SK-N-SH treated with all-trans-retinoic acid at 6 μM for 48 hours (cell line): ENCODE results near the gene NTMT1.

Experiments
- ATAC-seq: fragments of 200-7000 bp; cut with Tn5 transposase; 3 replicates; pipeline ENCODE4 v1.9.1; 2020; ENCODE audit warnings: mild to moderate bottlenecking, moderate library complexity
- CSDC2 ChIP-seq: fragments of 250-450 bp; sonication (Bioruptor Pico); IDR thresholded peaks from 2 replicates; pipeline ENCODE4 v1.5.0; 2020; ENCODE audit warnings: mild to moderate bottlenecking, moderate library complexity
- ISL1 ChIP-seq: fragments of 250-450 bp; sonication (Bioruptor Pico); IDR thresholded peaks from 2 replicates; pipeline ENCODE4 v2.1.2; 2022; ENCODE audit warnings: mild to moderate bottlenecking, moderate library complexity
- RARB ChIP-seq: fragments of 250-450 bp; sonication (Bioruptor Pico); IDR thresholded peaks from 2 replicates; pipeline ENCODE4 v1.8.0; 2021; ENCODE audit warnings: mild to moderate bottlenecking, moderate library complexity
- SNAI2 ChIP-seq: fragments of 250-450 bp; sonication (Bioruptor Pico); IDR thresholded peaks from 2 replicates; pipeline ENCODE4 v1.5.0; 2020; ENCODE audit warnings: mild to moderate bottlenecking, moderate library complexity
- TCF4 ChIP-seq: fragments of 250-450 bp; sonication (Bioruptor Pico); IDR thresholded peaks from 2 replicates; pipeline ENCODE4 v1.8.0; 2021; ENCODE audit warnings: mild to moderate bottlenecking, moderate library complexity, borderline replicate concordance
- ZC3H10 ChIP-seq: fragments of 250-450 bp; sonication (Bioruptor Pico); IDR thresholded peaks from 2 replicates; pipeline ENCODE4 v1.5.1; 2021; ENCODE audit warnings: mild to moderate bottlenecking, moderate library complexity
- ZFP3 ChIP-seq: fragments of 250-450 bp; sonication (Bioruptor Pico); IDR thresholded peaks from 2 replicates; pipeline ENCODE4 v1.5.0; 2020; ENCODE audit warnings: mild to moderate bottlenecking, moderate library complexity
- ZFP30 ChIP-seq: fragments of 450-650 bp; formaldehyde crosslinking; IDR thresholded peaks from 2 replicates; pipeline ENCODE4 v1.5.0; 2022; ENCODE audit warnings: mild to moderate bottlenecking, moderate library complexity
- ZNF70 ChIP-seq: fragments of 450-650 bp; formaldehyde crosslinking; IDR thresholded peaks from 2 replicates; pipeline ENCODE4 v1.5.0; 2020; ENCODE audit warnings: mild to moderate bottlenecking, moderate library complexity
- TF ChIP-seq, protein P1 (sequence below): fragments of 250-450 bp; sonication (Bioruptor Pico); IDR thresholded peaks from 2 replicates; pipeline ENCODE4 v1.5.0; 2020; ENCODE audit warnings: mild to moderate bottlenecking, moderate library complexity
- TF ChIP-seq, protein P2 (sequence below): fragments of 250-450 bp; sonication (Bioruptor Pico); IDR thresholded peaks from 2 replicates; pipeline ENCODE4 v1.8.0; 2021; ENCODE audit warnings: low read depth, mild to moderate bottlenecking, moderate library complexity, borderline replicate concordance
- TF ChIP-seq, protein P3 (sequence below): fragments of 250-450 bp; sonication (Bioruptor Pico); IDR thresholded peaks from 2 replicates; pipeline ENCODE4 v1.8.0; 2020; ENCODE audit warnings: mild to moderate bottlenecking, moderate library complexity, borderline replicate concordance
- TF ChIP-seq, protein P4 (sequence below): fragments of 250-450 bp; sonication (Bioruptor Pico); IDR thresholded peaks from 2 replicates; pipeline ENCODE4 v1.5.1; 2020; ENCODE audit warnings: low read depth, mild to moderate bottlenecking, moderate library complexity

Gene NTMT1

DNA sequence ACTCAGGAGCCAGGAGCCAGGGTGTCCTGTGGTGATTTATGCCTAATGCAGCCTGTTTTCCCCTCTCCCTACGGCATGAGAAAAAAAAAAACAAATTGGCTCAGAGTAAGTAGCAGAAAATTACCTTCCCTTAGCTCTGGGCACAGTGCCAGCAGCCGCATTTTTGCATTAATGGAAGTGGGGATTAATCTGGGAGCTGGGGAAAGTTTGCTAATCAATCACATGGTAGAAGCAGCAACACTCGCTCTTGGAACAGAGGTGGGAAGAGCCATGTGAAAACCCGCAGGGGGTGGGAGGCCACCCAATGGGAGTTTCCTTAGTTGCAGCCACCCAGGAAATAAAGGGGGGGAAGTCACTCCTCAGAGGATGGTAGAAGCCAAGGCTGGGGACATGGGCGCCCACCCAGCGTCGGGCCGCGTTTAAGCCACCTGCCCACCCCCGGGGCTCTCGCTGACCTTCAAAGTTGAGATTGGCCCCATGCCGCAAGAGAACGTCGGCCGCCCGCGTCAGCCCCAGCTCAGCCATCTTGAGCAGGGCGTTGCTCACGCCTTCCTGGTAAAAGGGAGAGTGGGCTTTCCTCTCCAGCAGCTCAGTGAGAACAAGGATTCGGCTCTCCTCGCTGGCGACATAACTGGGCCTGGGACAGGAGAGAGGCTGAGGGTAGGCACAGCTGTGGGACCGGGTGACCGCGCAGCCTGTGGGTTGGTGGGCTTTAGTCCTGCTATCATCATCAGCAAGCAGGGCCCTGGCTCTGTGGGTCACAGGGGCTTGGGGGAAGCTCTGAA is 14.3 kb downstream of the NTMT1 start:
- TF ChIP-seq TCF4 (CRISPR knock-in tag) (no peak), ZNF70 (CRISPR knock-in tag) (0 out of 2 replicates have a peak, but pooled peaks have one; percentile 33), ISL1 (CRISPR knock-in tag) (peak; percentile 87)
- TF ChIP-seq, protein P1, sequence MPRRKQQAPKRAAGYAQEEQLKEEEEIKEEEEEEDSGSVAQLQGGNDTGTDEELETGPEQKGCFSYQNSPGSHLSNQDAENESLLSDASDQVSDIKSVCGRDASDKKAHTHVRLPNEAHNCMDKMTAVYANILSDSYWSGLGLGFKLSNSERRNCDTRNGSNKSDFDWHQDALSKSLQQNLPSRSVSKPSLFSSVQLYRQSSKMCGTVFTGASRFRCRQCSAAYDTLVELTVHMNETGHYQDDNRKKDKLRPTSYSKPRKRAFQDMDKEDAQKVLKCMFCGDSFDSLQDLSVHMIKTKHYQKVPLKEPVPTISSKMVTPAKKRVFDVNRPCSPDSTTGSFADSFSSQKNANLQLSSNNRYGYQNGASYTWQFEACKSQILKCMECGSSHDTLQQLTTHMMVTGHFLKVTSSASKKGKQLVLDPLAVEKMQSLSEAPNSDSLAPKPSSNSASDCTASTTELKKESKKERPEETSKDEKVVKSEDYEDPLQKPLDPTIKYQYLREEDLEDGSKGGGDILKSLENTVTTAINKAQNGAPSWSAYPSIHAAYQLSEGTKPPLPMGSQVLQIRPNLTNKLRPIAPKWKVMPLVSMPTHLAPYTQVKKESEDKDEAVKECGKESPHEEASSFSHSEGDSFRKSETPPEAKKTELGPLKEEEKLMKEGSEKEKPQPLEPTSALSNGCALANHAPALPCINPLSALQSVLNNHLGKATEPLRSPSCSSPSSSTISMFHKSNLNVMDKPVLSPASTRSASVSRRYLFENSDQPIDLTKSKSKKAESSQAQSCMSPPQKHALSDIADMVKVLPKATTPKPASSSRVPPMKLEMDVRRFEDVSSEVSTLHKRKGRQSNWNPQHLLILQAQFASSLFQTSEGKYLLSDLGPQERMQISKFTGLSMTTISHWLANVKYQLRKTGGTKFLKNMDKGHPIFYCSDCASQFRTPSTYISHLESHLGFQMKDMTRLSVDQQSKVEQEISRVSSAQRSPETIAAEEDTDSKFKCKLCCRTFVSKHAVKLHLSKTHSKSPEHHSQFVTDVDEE (CRISPR knock-in tag): peak; percentile 44; the same call in 1 of the 2 replicates
- peak; percentile 16 for ATAC-seq

DNA sequence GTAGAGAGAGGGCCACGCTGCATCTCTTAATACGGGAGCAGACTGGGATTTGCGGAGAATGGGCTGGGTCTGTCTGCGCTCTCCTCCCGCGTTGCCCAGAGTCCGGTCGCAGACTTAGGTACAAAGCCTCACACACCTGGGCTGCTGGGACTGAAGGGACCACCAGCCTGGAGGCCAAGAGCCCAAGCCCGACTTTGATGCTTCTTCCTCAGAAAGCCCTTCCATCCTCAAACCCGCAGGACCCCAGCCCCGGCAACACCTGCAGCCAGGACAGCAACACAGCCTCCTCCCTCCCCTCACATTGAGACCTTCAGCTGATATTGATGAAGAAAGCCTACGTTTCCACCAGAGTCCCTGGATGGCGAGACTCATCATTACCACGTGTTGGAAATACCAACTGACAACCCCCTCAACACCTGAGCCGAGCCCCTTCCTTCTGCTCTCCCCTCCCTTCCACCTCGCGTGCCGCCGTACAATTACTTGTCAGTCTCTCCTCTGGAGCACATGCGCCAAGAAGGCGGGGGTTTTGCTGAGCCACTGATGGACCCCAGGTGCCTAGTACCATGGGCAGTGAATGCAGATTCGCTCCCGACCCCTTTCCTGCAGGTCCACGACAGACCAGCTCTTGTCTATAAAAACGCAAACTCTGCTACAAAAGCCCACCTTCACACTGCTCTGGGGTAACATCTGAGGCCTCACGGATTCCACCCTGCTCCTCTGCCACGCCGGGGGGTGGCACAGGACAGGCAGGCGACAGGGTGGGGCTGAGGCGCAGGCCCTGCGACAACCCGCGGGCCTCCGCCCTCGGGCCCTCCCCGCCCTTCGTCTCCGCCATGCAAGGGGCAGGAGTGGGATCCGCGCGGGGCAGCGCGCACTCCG is 15.1 kb downstream of the NTMT1 start:
- peak; percentile 9 for ATAC-seq
- TF ChIP-seq ZC3H10: no peak
- TF ChIP-seq ZFP30 (CRISPR knock-in tag): no peak
- TF ChIP-seq SNAI2 (CRISPR knock-in tag): no peak
- TF ChIP-seq RARB (CRISPR knock-in tag): no peak
- TF ChIP-seq, protein P2, sequence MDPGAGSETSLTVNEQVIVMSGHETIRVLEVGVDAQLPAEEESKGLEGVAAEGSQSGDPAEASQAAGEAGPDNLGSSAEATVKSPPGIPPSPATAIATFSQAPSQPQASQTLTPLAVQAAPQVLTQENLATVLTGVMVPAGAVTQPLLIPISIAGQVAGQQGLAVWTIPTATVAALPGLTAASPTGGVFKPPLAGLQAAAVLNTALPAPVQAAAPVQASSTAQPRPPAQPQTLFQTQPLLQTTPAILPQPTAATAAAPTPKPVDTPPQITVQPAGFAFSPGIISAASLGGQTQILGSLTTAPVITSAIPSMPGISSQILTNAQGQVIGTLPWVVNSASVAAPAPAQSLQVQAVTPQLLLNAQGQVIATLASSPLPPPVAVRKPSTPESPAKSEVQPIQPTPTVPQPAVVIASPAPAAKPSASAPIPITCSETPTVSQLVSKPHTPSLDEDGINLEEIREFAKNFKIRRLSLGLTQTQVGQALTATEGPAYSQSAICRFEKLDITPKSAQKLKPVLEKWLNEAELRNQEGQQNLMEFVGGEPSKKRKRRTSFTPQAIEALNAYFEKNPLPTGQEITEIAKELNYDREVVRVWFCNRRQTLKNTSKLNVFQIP (CRISPR knock-in tag): no peak
- no peak for TF ChIP-seq ZFP3 (CRISPR knock-in tag)
- TF ChIP-seq, all 23 proteins: peak for 0

DNA sequence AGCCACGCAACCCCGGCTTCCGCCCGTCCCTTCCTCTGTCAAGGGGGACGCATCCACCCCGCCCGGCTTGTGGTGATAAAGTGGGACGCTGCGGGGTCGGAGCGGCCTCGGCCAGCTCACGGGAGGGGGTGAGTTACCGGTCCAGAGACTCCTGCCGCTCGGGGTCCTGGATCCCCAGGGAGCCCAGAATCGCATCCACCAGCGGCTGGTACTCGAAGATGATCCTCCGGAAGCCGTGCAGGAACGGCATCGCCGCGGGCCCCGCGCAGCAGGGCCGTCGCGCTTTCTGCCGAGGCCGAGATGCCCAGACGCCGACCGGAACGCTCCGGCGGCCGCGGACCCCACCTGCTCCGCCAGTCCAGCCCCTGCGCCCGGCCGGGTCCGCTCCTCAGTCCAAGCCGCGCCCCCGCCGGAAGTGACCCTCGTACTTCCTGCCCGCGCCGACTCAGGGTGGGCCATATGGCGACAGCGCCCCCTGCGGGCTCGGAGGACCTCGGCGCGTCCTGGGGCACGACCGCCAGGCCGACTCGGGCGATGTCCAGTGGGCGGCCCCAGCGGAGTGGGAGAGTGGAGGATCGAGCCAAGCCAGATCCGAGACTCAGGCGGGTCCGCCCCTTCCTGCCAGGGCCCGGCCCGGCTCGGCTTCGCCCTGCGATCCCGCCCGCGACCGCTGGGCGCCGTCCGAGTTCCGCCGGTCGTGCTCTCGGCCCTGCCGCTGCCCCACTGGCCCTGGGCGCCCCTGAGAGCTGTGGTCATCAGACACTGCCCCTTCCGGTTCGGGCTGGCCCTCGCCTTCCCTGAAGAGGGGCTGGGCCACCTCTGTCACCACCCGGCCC is 16.0 kb downstream of the NTMT1 start, which contains the start of gene ASB6:
ASB6 (minus strand) TSS at position 402 of the 836 bp plus-strand sequence; CDS start at position 250, 152 bp downstream.
- TF ChIP-seq, protein P3, sequence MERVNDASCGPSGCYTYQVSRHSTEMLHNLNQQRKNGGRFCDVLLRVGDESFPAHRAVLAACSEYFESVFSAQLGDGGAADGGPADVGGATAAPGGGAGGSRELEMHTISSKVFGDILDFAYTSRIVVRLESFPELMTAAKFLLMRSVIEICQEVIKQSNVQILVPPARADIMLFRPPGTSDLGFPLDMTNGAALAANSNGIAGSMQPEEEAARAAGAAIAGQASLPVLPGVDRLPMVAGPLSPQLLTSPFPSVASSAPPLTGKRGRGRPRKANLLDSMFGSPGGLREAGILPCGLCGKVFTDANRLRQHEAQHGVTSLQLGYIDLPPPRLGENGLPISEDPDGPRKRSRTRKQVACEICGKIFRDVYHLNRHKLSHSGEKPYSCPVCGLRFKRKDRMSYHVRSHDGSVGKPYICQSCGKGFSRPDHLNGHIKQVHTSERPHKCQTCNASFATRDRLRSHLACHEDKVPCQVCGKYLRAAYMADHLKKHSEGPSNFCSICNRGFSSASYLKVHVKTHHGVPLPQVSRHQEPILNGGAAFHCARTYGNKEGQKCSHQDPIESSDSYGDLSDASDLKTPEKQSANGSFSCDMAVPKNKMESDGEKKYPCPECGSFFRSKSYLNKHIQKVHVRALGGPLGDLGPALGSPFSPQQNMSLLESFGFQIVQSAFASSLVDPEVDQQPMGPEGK (CRISPR knock-in tag): no peak
- TF ChIP-seq RARB (CRISPR knock-in tag) (no peak), CSDC2 (no peak), ISL1 (CRISPR knock-in tag) (no peak), ZFP30 (CRISPR knock-in tag) (no peak), SNAI2 (CRISPR knock-in tag) (no peak)
- TF ChIP-seq, protein P4, sequence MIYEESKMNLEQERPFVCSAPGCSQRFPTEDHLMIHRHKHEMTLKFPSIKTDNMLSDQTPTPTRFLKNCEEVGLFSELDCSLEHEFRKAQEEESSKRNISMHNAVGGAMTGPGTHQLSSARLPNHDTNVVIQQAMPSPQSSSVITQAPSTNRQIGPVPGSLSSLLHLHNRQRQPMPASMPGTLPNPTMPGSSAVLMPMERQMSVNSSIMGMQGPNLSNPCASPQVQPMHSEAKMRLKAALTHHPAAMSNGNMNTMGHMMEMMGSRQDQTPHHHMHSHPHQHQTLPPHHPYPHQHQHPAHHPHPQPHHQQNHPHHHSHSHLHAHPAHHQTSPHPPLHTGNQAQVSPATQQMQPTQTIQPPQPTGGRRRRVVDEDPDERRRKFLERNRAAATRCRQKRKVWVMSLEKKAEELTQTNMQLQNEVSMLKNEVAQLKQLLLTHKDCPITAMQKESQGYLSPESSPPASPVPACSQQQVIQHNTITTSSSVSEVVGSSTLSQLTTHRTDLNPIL (CRISPR knock-in tag): no peak
- TF ChIP-seq, protein P1 (CRISPR knock-in tag): peak; percentile 47; the same call in 1 of the 2 replicates
- ATAC-seq: peak; percentile 89
